ENCODE results near the gene SHB. TPM values are rescaled to one million over a fixed set of nuclear protein-coding genes. Genes with fewer than 3 reads are reported as not detected.

Gene SHB, protein sequence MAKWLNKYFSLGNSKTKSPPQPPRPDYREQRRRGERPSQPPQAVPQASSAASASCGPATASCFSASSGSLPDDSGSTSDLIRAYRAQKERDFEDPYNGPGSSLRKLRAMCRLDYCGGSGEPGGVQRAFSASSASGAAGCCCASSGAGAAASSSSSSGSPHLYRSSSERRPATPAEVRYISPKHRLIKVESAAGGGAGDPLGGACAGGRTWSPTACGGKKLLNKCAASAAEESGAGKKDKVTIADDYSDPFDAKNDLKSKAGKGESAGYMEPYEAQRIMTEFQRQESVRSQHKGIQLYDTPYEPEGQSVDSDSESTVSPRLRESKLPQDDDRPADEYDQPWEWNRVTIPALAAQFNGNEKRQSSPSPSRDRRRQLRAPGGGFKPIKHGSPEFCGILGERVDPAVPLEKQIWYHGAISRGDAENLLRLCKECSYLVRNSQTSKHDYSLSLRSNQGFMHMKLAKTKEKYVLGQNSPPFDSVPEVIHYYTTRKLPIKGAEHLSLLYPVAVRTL
- total RNA-seq: 22.5 and 23.9 TPM in 2 replicates
- long read RNA-seq, partial matches to known transcripts: 0 of 6 reads
- long read RNA-seq, other reads (novel, unspliced or antisense): 6 of 6 reads

DNA sequence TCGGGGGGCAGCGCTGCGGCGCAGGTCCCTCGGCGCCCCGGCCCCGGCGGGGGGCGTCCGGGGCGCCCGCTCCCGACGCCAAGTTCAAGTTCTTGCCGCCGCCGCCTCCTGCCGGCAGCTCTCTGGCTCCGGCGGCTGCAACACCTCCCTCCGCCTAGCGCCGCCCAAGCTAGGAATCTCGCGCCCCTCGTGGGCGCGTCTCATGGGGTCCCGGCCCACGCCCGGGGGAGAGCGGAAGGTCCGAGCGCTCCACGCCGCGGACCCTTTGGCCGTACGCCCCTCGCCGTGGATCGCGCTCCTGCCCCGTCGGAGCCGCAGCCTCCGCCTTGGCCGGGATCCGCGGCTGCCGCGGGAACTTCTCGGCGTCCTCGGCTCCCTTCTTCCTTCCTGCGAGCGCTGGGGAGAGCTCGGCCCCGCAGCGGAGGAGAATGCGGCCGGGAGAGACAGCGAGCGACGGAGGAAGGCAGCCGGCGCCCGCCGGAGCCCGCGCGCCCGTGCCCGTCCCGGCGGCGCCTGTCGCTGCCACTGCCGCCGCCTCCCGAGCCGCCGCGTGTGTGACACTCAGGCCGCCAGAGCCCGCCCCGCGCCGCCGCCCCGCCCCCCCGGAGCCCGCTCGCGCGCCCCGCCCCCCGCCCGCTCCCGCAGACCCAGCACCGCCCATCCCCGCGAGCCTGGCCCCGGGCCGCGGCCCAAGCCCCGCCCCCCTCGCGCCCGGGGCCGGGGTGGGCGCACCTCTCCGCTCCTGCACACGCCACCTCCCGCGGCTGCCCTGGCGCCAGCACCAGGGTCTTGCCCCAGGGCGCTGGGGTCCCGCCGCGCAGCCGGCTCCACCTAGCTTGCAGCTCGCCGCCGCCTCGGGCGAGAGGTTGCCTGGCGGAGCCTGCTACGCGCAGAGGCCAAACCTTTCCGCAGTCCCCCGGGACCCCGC lies at the start of gene SHB:
Gene SHB, minus strand, starts transcription at position 527 of the 928 bp plus-strand sequence. CDS start 582 bp downstream, outside the sequence.
- Mint-ChIP-seq H3K36me3 (ENCODE audit: insufficient read depth) (peaks cover 3% of the 10 kb centered on the region), H3K4me1 (ENCODE audit: low read depth) (peaks cover 48% of the 10 kb centered on the region), H3K27me3 (no peaks in the 10 kb centered on the region), H3K4me3 (ENCODE audit: low read depth) (peak within 1 kb of the TSS; percentile 87), H3K9me3 (ENCODE audit: low read depth) (no peaks in the 10 kb centered on the region), H3K27ac (peak within 1 kb of the TSS; percentile 97)
- TF ChIP-seq, protein P1, sequence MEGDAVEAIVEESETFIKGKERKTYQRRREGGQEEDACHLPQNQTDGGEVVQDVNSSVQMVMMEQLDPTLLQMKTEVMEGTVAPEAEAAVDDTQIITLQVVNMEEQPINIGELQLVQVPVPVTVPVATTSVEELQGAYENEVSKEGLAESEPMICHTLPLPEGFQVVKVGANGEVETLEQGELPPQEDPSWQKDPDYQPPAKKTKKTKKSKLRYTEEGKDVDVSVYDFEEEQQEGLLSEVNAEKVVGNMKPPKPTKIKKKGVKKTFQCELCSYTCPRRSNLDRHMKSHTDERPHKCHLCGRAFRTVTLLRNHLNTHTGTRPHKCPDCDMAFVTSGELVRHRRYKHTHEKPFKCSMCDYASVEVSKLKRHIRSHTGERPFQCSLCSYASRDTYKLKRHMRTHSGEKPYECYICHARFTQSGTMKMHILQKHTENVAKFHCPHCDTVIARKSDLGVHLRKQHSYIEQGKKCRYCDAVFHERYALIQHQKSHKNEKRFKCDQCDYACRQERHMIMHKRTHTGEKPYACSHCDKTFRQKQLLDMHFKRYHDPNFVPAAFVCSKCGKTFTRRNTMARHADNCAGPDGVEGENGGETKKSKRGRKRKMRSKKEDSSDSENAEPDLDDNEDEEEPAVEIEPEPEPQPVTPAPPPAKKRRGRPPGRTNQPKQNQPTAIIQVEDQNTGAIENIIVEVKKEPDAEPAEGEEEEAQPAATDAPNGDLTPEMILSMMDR (IDR thresholded peaks at IDR 0.05; ENCODE audit: unreplicated experiment): peak; percentile 37
- DNase-seq (ENCODE audit: low spot score, unreplicated experiment): peak; percentile 65

DNA sequence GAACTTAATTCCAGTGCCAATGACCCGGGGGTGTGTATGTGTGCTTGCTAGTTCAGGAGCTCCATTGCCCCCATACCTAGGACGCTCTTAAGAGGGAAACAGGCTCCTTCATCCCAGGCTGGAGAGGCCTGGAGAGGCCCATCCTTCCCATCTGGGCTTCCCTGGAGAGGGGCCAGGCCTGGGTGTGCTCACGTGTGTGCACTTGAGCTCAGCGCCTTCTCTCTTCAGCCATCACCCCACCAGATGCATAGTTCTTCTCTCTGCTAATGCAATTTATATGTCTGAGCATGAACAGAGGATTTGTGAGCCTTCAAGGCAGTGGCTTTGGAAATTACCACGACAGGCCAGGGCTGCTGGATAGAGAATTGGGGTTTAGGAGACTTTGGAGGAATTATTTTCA lies 48.6 kb upstream of the SHB start:
- H3K9me3 Mint-ChIP-seq (ENCODE audit: low read depth): no peaks in the 10 kb centered on the region
- TF ChIP-seq, protein P1 (IDR thresholded peaks at IDR 0.05; ENCODE audit: unreplicated experiment): no peak
- H3K4me3 Mint-ChIP-seq (ENCODE audit: low read depth): no peak overlapping the region
- H3K27me3 Mint-ChIP-seq: peaks cover 8% of the 10 kb centered on the region
- H3K4me1 Mint-ChIP-seq (ENCODE audit: low read depth): peaks cover 12% of the 10 kb centered on the region
- DNase-seq (ENCODE audit: low spot score, unreplicated experiment): no peak
- no peak overlapping the region for H3K27ac Mint-ChIP-seq
- H3K36me3 Mint-ChIP-seq (ENCODE audit: insufficient read depth): no peaks in the 10 kb centered on the region

DNA sequence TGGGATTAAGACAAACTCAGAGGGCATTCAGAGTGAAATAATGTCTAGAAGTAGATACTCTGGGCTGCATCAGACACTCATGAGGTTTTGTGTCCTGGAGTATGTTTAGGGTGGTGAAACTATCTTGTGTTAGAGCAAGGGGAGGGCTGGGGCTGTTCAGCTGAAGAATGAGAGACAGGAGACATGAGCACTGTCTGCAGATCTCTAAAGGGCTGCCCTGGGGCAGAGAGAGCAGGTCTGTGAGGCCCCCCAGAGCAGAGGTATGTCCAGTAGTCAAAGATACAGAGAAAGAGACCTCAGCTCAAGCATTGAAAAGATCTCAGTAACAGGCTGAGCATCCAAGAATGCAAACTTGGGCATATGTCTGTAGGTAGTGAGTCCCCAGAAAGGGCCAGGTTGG lies 45.9 kb upstream of the SHB start:
- TF ChIP-seq, protein P1 (IDR thresholded peaks at IDR 0.05; ENCODE audit: unreplicated experiment): no peak
- H3K9me3 Mint-ChIP-seq (ENCODE audit: low read depth): no peaks in the 10 kb centered on the region
- H3K4me3 Mint-ChIP-seq (ENCODE audit: low read depth): no peak overlapping the region
- no peak for DNase-seq (ENCODE audit: low spot score, unreplicated experiment)
- H3K27me3 Mint-ChIP-seq: peaks cover 21% of the 10 kb centered on the region
- H3K27ac Mint-ChIP-seq: no peak overlapping the region
- no peaks in the 10 kb centered on the region for H3K36me3 Mint-ChIP-seq (ENCODE audit: insufficient read depth)
- peaks cover 16% of the 10 kb centered on the region for H3K4me1 Mint-ChIP-seq (ENCODE audit: low read depth)

DNA sequence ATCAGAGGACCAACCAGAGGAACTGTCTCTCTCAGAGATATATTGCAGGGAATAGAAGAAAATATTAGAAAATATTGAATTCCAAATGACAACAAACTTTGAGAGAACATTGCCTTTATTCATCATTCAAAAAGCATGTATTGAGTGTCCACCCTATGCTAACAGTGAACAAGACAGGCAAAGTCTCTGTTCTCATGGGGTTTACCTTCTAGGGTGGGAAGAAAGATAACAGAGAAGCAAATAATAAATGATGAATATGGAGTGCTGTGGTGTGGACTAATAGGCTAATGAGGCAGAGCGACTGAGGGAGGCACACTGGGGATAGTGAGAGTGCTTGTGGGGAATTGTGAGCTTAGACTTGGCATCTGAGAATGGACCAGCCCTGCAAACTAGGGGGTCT lies 43.4 kb upstream of the SHB start:
- DNase-seq (ENCODE audit: low spot score, unreplicated experiment): no peak
- TF ChIP-seq, protein P1 (IDR thresholded peaks at IDR 0.05; ENCODE audit: unreplicated experiment): no peak
- H3K4me3 Mint-ChIP-seq (ENCODE audit: low read depth): no peak overlapping the region
- H3K27ac Mint-ChIP-seq: peak overlapping the region; percentile 14
- peaks cover 21% of the 10 kb centered on the region for H3K27me3 Mint-ChIP-seq
- H3K9me3 Mint-ChIP-seq (ENCODE audit: low read depth): no peaks in the 10 kb centered on the region
- H3K4me1 Mint-ChIP-seq (ENCODE audit: low read depth): peaks cover 17% of the 10 kb centered on the region
- no peaks in the 10 kb centered on the region for H3K36me3 Mint-ChIP-seq (ENCODE audit: insufficient read depth)

- Mint-ChIP-seq H3K27ac (no peak overlapping the region), H3K27me3 (peaks cover 21% of the 10 kb centered on the region), H3K9me3 (ENCODE audit: low read depth) (no peaks in the 10 kb centered on the region), H3K4me3 (ENCODE audit: low read depth) (no peak overlapping the region), H3K36me3 (ENCODE audit: insufficient read depth) (no peaks in the 10 kb centered on the region), H3K4me1 (ENCODE audit: low read depth) (peaks cover 18% of the 10 kb centered on the region)
- TF ChIP-seq, protein P1 (IDR thresholded peaks at IDR 0.05; ENCODE audit: unreplicated experiment): no peak
- DNase-seq (ENCODE audit: low spot score, unreplicated experiment): no peak
Observed at GRCh38 chr9:38112049-38112448, 43.0 kb upstream of the SHB start.
